Islet of Langerhans (tissue), 1 donor: ENCODE results near the gene SH3RF3.

ENCODE experiments used
- FAIRE-seq: peaks from one replicate; lab custom pipeline; 2011; peaks lifted over from hg19 to GRCh38; lab: Jason Lieb, UNC

SH3RF3 gene

GRCh38 chr2:109313343-109313742, 184.3 kb downstream of the SH3RF3 start:
- no peak for FAIRE-seq

DNA sequence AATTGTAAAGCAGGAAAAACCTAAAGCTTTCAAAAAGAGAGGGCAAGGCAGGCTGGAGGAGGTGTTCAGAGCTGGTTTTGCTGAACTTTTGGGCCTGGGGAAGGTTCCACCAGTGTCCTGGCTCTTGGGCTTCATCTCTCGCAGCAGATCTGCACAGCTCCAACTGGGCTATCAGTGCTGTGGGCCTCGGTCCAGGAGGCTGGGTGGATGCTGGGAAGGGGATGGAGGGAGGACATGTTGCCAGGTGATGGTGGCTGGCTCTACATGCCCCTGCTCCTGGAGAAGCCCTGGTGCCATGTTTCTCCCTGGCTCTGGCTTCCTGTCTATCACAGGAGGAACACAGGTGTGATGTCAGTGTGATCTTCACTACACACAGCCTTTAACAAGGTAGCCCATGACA, 187.1 kb downstream of the SH3RF3 start:
- no peak for FAIRE-seq

DNA sequence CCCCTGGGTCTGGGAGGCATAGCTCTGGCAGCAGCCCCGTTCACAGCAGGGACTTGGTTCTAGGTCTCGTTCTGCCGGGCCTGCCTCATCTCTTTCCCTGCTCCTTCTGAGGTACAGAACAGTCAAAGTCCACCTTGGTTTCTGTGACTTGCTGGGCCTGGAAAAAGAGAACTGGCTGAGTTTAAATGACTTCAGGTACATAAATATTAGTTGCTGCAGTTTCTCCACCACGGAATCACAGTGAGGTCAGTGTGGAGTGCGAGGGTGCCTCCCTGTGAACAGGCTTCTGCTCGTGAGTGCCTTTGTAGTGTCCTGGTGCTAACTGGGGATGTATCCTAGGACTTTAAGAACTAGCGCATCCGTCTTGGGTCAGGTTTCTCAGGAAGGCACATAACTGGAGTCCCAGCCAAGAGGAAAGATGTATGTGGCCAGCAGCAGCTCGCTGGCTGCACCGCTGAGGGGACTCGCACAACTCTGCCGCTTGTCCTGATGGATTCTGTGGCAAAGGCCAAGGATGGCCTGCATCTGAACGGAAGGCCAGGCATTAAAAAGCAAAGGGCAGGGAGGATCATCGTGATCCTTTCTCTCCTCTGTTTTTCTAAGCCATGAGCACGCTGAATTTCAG, 188.6 kb downstream of the SH3RF3 start:
- no peak for FAIRE-seq

DNA sequence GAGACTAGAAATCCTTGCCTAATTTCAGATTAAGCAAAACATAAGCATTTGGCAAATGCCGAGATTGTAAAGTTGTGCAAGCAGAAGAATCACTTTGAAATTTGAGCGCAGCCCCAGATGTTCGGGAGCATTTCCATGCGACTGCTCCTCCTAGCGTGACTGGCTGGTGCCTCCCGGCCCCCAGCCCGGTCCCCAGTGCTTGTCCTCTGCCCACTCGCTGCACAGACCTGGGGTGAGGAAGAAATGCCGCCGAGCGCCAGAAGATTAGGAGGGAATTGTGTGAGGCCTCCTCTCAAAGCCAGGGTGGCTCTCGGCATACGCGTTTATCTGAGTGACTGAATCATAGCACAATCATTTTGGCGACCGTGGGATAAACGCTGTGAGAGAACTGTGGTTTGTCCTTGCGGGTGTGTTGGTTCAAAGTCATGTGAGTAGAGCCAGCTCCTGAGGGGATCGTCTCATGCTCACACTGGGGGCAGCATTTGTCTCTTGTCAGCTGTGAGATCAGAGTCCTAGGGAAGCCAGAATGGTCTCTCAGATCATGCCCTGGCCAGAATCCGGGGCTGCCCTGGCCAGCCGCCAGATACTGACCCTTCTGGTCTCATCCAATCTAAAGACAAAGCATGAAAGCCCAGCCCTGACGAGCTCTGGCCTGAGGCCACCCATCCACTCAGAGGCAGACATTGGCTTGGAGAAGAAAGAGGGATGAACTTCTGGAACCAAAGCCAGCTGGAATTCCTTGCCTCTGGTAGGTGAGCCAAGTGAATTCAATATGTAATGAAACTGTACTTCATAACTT, 189.3 kb downstream of the SH3RF3 start:
- no peak for FAIRE-seq

GRCh38 chr2:109318949-109319342, 189.9 kb downstream of the SH3RF3 start:
- FAIRE-seq, result no peak

GRCh38 chr2:109320195-109320922, 191.4 kb downstream of the SH3RF3 start:
- FAIRE-seq, result no peak

DNA sequence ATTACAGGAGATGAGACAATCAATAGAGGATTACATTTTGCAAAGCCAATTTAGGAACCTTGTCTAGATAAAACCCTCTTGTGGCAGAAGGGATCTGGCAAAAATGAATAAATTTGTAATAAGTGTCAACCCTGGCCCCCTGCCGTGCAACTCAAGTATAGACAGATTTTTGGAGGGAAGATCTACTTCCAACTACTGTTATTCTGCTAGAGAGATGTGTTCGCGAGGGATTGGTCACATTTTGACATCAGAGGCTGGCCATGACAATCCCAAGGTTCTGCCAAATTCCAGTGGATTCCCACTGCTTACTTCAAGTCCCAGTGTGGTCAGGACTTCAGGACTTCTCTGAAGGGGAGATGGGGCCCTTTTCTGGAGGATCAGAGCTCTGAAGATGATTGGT, 192.6 kb downstream of the SH3RF3 start:
- no peak for FAIRE-seq

- no peak for FAIRE-seq
Observed at GRCh38 chr2:109322111-109322510, 193.1 kb downstream of the SH3RF3 start.

DNA sequence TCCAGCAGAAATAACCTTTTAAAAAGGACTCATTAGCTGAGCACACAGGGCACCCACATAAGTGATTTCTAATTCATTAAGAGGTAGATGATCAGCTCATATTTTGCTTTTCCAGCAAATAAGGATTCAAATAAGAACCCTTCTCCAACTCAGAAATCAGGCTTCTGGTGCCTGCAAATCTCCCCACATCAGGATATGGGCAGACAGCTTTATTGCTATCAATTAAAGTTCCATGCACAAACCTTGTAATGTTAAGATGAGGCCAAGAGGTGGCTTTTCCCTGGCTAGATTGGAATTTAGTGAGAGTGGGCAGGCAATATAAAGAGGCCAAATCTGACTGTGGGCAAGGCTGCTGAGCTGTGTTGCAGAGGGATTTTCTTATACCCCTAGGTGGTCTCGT, 193.6 kb downstream of the SH3RF3 start:
- FAIRE-seq, result no peak

GRCh38 chr2:109324861-109325260, 195.9 kb downstream of the SH3RF3 start:
- FAIRE-seq, result no peak

DNA sequence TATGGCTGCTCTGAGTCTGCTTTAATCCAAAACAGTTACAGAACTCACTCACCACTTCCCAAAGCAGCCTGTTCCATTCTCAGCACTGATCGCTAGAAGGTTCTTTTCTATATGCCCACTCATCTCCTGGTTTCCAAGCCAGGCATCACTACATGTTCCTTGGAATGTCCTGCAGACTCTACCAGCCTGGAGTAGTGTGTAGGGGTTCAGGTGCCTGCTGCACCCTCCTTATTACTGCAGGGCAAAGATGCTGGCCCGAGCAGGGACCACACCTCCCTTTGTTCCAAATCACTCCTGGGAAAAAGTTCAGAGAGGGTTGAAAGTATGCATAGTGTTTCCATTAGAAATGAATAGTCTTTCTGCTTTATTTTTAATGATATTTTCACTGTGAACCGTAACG, 196.6 kb downstream of the SH3RF3 start:
- FAIRE-seq, result no peak

DNA sequence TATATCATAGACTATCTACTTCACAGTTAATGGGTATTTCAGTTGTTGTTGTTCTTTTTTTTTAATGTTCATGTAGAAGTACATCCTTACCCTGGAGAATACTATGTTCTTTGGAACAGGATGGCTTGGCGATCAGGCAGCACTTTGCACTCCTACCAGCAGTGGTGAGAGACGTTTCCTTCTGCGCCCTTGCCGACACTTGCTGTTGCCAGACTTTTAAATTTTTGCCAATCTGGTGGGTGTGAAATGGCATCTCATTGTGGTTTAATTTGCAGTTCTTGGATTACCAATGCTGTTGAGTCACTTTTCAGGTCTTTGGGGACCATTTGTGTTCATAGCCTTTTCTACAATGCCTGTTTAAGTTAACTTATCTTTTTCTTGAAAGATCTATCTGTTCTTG, 197.3 kb downstream of the SH3RF3 start:
- no peak for FAIRE-seq

DNA sequence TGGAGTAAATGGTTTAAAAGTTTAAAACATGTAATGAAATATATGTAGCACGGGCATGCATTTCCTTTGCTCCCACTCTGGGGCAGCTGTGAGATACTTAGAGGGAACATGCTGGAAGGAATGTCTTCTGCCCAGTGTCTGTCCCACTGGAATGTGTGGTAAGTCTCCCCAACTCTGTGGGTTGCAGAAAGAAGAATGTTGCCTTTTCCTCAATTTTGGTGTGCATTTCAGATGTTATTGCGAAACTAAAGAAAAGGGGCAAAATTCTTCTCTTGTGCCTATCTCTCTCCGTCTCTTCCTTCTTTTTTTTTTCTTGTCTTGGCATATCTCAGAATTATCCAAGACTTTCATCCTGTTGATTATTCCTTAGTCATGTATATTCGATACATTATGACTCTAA, 201.1 kb downstream of the SH3RF3 start:
- no peak for FAIRE-seq

DNA sequence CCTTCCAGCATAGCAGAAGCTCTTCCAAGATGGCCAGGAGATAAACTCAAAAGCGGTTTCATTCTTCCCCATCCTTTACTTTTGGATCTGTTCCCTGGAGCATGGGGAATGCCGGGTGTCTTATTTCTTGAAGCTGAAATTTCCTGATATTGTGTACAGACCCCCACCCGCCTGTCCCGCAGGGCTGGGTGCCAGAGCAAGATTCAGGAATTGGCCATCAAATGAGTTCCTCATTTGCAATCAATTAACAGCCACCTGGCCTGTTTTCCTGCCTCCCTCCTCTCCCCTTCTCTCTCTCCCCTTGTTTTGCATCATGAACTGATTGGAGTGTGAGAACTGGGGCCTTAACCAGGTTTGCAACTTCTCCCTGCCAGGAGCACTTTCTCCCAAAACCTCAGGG, 202.1 kb downstream of the SH3RF3 start:
- no peak for FAIRE-seq

DNA sequence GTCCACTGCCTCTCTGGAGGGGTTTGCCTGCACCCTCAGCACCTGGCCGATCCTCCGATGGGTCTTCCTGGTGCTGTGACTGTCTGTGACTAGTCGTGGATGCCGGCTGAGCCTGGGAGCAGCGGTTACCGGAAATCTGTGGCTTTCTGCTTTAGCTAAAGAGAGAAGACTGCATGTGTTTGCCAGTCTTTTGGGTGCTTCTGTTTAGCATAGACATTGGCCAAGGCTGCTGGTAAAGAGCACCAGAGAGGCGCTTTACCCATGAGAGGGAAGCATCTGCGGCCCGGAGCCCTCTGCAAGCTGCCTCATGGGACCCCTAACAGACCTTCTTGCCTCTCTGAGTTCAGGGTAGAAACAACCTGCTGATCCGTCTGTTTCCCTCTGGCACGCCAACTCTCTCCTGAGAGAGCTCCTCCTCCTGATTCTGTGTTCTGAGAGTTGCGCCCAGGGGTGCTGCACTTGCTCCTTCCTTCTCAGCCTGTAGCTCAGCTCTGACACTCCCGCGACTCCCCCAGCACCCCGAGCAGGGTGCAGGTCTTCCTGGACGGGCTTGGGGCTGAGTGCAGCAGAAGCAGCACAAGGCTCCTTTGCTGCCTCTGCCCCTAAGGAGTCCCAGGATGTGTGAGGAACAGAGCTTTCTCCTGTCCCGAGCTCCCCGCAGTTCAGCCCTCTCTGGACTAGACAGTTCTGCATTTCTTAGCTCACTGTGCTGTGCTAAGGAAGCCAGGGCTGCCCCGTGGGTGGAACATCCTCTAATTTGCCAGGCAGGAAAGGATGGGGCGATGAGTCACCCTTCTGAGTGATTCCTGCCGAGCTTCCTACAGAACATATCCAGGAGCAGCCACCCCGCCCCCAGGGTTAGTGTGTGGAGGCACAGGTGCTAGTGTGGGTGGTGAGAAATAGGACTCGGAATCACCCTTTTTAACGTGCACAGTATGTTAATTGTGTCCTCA, 203.2 kb downstream of the SH3RF3 start:
- FAIRE-seq, result no peak

DNA sequence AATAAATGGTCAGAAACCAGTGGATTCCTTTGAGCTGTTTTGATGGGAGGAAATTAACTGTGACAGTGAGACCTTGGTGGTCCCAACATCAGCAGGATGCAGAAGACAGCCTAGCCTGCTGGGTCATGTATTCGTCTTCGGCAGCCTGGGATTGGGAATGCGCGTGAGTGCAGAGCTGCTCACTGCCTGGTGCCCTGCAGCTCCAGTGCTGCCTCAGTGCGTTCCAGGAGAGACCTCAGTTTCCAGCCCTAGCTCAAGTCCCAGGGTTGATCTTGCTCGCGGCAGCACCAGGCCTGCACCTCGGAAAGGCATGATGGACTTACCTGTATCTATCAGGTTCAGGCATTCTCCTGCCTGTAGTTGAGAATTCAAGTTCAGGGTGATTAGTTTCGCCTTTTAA, 203.9 kb downstream of the SH3RF3 start:
- no peak for FAIRE-seq

- no peak for FAIRE-seq
Observed at GRCh38 chr2:109333414-109334210, 204.6 kb downstream of the SH3RF3 start.

GRCh38 chr2:109335631-109336176, 206.7 kb downstream of the SH3RF3 start:
- no peak for FAIRE-seq

GRCh38 chr2:109336296-109336695, 207.3 kb downstream of the SH3RF3 start:
- FAIRE-seq, result no peak

DNA sequence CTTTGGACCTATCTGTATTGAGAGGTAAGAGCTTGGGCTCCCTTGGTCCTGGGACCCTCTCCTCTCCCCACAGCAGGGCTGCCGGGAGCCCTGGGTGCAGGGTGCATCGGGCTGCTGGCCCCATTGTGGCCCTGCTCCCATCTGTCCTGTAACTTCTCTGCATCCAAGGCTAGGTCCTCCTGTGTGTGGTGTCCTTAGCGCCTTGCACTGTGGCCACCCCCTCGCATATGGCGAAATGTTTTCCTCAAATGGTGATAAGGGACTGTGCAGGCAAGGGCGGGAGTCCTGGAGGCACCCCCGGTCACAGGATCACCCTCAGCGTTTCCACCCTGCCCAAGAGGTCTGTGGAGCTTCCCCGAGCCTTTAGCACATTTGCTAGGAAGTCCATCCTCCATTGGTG, 208.2 kb downstream of the SH3RF3 start:
- FAIRE-seq, result no peak

DNA sequence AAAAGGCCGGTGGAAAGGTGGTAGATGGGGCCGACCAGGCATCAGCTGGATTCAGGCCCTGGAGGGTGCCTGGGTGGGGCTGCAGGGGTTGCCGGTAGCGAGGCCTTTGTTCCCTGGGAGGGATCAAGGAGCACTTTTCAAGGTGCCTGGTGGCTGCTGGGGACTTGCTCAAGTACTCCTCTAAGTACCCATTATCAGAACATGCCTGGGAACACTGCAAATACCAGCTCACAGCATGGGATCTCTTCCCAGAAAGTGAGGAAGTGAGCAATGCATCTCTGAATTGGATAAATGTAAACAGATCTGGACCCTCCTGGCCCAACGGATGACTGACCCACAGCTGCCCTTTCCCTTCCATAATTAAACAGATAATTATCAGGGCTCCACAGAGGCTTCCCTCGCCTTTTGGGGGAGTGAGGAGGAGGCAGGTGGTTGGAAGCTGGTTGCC, 210.5 kb downstream of the SH3RF3 start:
- FAIRE-seq, result no peak
